ENCODE measurements around the gene CPE. TPM values are rescaled to one million over a fixed set of nuclear protein-coding genes. Genes with fewer than 3 reads are reported as not detected.

CPE gene
- total and polyA plus RNA-seq, 12 donors, result 24.8 to 272 (median 117) TPM

DNA sequence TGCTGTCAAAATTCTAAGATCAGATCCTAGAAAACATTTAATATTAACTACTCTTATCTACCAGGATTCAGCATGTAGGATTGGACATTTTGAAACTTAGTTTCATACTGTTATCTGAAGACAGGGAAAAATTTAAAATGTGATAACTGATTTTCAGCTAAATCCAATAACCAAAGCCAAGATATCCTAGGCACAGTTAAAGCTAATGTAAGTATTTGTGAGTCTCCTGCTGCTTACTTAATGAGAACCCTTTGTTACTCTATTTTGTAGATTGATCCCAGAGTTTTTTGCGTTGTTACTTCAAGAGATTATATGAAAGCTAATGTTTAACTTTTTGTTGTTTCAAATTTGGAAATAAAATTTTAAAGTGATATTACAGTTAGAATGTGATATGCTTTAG lies 2.0 kb downstream of the CPE start:
- H3K4me1 ChIP-seq (replicated peaks in 1 of 2), result peaks cover 0 to 10% of the 10 kb centered on the region in 2 donors
- no peaks in the 10 kb centered on the region for H3K36me3 ChIP-seq (replicated peaks in 1 of 2)
- TF ChIP-seq CTCF (IDR thresholded peaks at IDR 0.05) (no peak), POLR2A (IDR thresholded peaks at IDR 0.05) (no peak)
- DNase-seq, result no peak
- WGBS, 4 donors, result 81 to 88% (median 85%) methylated on average over 1 of the region's 1 CpG
- intact Hi-C loops (cut with DNase I), result no loop called here
- H3K27me3 ChIP-seq, result no peaks in the 10 kb centered on the region
- H3K9me3 ChIP-seq (replicated peaks in 1 of 3), result no peaks in the 10 kb centered on the region
- H3K4me3 ChIP-seq, result peak overlapping the region in 1 of 4 donors; percentile 77
- H3K27ac ChIP-seq, result peak overlapping the region in 1 of 5 donors; percentile 85

DNA sequence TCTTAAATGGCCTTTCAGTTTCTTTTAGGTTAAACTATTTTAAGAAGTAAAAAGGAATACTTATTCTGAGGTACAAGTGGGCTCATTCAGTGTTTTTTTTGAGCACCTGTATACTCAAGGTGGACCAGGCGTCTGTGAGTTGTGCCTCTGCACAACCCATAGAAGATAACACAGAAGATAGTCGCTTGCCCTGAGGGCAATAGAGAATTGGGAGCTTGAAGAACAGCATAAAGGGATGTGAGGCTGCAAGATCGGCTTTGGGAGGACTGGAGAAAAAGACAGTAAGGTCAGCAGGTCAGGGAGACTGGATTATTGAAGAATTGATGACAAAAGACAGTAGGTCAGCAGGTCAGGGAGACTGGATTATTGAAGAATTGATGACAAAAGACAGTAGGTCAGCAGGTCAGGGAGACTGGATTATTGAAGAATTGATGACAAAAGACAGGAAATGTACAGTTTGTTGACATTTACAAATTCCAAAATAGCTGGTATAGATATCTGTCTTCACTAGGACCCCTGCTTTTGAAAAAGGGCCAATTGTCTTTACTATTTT lies 3.1 kb downstream of the CPE start:
- H3K27ac ChIP-seq, result no peak overlapping the region

GRCh38 chr4:165382640-165383039 lies 3.8 kb downstream of the CPE start:
- no peak overlapping the region for H3K4me3 ChIP-seq
- no peak for DNase-seq
- no peaks in the 10 kb centered on the region for H3K36me3 ChIP-seq (replicated peaks in 1 of 2)
- peak overlapping the region in 1 of 5 donors; percentile 6 for H3K27ac ChIP-seq
- H3K4me1 ChIP-seq (replicated peaks in 1 of 2), result peaks cover 0 to 10% of the 10 kb centered on the region in 2 donors
- intact Hi-C loops (cut with DNase I), result no loop called here
- no peaks in the 10 kb centered on the region for H3K9me3 ChIP-seq (replicated peaks in 1 of 3)
- WGBS, 4 donors, result 69 to 86% (median 84%) methylated on average over 1 of the region's 1 CpG
- TF ChIP-seq CTCF (IDR thresholded peaks at IDR 0.05), result no peak
- no peak for TF ChIP-seq POLR2A (IDR thresholded peaks at IDR 0.05)
- no peaks in the 10 kb centered on the region for H3K27me3 ChIP-seq

More for the DNA sequence above, 3.1 kb downstream of the CPE start:
- Histone ChIP-seq H3K36me3 (replicated peaks in 1 of 2) (no peaks in the 10 kb centered on the region), H3K4me1 (replicated peaks in 1 of 2) (peaks cover 0 to 10% of the 10 kb centered on the region in 2 donors), H3K4me3 (no peak overlapping the region), H3K9me3 (replicated peaks in 1 of 3) (no peaks in the 10 kb centered on the region), H3K27me3 (no peaks in the 10 kb centered on the region)
- intact Hi-C loops (cut with DNase I), result no loop called here
- no peak for TF ChIP-seq POLR2A (IDR thresholded peaks at IDR 0.05)
- TF ChIP-seq CTCF (IDR thresholded peaks at IDR 0.05), result no peak
- 65 to 76% (median 76%) methylated on average over 3 of the region's 3 CpGs for WGBS, 4 donors
- no peak for DNase-seq

DNA sequence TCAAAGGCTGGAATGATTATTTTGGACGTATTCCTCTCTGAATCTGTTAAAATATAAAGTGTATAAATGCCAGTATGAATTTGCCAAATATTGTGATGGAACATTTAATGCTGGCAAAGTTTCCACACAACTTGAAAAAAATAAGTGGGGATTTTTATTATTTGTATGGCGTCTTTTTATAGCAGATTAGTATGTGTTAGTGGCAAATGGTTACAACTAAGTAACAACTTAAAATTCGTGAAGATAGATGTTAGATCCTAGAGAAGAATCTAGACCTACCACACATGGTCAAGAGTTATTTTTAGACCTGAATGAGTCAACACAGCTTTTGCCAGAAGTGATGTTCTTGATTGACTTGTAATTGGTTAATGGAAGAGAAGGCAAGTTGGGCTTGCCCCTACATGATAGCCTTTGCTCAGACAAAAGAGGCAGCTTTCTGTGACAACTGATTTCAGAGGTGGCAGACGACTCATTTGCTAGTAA lies 4.8 kb downstream of the CPE start:
- 57 to 71% (median 62%) methylated on average over 4 of the region's 4 CpGs for WGBS, 4 donors
- peaks cover 0 to 10% of the 10 kb centered on the region in 2 donors for H3K4me1 ChIP-seq (replicated peaks in 1 of 2)
- DNase-seq, result no peak
- H3K27ac ChIP-seq, result no peak overlapping the region
- no peaks in the 10 kb centered on the region for H3K9me3 ChIP-seq (replicated peaks in 1 of 3)
- no peaks in the 10 kb centered on the region for H3K27me3 ChIP-seq
- TF ChIP-seq POLR2A (IDR thresholded peaks at IDR 0.05) (no peak), CTCF (IDR thresholded peaks at IDR 0.05) (no peak)
- H3K4me3 ChIP-seq, result no peak overlapping the region
- no peaks in the 10 kb centered on the region for H3K36me3 ChIP-seq (replicated peaks in 1 of 2)
- intact Hi-C loops (cut with DNase I), result no loop called here

Measured in adrenal gland (tissue), 12 donors.